Measurements from ENCODE around the gene CXCL11.

Gene CXCL11

DNA sequence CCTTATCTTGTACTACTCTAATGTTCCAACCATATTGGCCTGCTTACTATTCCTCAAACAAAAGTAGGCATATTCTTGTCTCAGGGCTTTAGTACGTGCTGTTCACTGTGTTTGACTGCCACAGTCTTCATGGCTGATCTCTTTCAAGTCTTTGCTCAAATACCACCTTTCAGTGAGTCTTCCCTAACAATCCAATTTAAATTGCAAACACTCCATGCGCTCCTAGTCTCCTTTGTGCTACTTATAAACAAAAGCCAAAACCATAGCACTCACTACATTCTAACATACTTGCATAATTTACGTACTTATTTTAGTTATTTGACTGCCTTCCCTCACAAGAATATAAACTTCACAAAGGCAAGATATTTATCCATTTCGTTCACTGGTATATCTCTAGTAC, 36.9 kb upstream of the CXCL11 start:
- no peak for TF ChIP-seq EZH2phosphoT487 (IDR thresholded peaks at IDR 0.05; ENCODE audit: borderline replicate concordance)
- TF ChIP-seq, protein P1, sequence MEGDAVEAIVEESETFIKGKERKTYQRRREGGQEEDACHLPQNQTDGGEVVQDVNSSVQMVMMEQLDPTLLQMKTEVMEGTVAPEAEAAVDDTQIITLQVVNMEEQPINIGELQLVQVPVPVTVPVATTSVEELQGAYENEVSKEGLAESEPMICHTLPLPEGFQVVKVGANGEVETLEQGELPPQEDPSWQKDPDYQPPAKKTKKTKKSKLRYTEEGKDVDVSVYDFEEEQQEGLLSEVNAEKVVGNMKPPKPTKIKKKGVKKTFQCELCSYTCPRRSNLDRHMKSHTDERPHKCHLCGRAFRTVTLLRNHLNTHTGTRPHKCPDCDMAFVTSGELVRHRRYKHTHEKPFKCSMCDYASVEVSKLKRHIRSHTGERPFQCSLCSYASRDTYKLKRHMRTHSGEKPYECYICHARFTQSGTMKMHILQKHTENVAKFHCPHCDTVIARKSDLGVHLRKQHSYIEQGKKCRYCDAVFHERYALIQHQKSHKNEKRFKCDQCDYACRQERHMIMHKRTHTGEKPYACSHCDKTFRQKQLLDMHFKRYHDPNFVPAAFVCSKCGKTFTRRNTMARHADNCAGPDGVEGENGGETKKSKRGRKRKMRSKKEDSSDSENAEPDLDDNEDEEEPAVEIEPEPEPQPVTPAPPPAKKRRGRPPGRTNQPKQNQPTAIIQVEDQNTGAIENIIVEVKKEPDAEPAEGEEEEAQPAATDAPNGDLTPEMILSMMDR (conservative IDR thresholded peaks at IDR 0.05; ENCODE audit: low read length): no peak
- no peaks in the 10 kb centered on the region for H3K79me2 ChIP-seq (ENCODE audit: insufficient read depth, low read length)
- no peaks in the 10 kb centered on the region for H3K9me2 ChIP-seq (replicated peaks; ENCODE audit: low read depth, low read length)
- no peak overlapping the region for H3K4me3 ChIP-seq (ENCODE audit: low read length, poor library complexity, severe bottlenecking)
- H4K20me1 ChIP-seq (ENCODE audit: insufficient read depth, low read length, poor library complexity, severe bottlenecking): no peaks in the 10 kb centered on the region
- H3K4me1 ChIP-seq (ENCODE audit: insufficient read depth, low read length, poor library complexity, severe bottlenecking): no peaks in the 10 kb centered on the region
- no peak overlapping the region for H3K9ac ChIP-seq (ENCODE audit: low read depth, low read length, poor library complexity, severe bottlenecking)
- no peak overlapping the region for H3K4me2 ChIP-seq (ENCODE audit: low read depth, low read length, poor library complexity, severe bottlenecking)
- H3K36me3 ChIP-seq (ENCODE audit: insufficient read depth, low read length): no peaks in the 10 kb centered on the region
- no peaks in the 10 kb centered on the region for H3K9me3 ChIP-seq (ENCODE audit: insufficient read depth, low read depth, low read length)
- no peaks in the 10 kb centered on the region for H3K27me3 ChIP-seq (ENCODE audit: insufficient read depth, low read length, poor library complexity, severe bottlenecking)
- H3F3A ChIP-seq (ENCODE audit: low read depth): no peaks in the 10 kb centered on the region
- no peak overlapping the region for H2AFZ ChIP-seq (ENCODE audit: low read length)

DNA sequence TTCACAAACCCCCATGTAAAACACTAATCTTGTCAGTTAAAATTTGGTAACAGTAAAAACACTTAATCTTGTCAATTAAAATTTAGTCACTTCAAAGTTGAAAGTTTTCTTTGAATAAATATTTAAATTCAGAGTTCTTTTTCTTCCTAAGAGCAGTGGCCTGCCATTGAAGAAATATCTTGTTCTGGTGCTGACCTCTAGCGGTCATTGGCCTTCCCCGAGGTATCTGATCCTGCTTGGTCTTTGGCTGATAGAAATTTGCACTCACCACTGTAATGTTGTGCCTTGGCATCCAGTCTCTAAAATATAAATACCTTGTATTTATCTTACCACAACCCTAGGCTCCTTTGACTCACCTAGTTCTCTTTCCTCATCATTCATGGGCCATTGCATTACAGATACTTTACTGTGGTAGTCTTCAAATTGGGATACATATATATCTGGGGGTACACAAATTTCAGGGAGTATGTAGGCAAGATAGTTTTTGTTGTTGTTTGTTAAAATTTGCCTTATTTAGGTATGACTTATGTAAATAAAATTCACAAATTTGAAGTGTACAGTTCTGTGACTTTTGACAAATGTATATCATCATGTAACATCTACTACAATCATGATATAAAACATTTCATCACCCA, 31.9 kb upstream of the CXCL11 start:
- no peaks in the 10 kb centered on the region for H3K36me3 ChIP-seq (ENCODE audit: insufficient read depth, low read length)
- H3K4me2 ChIP-seq (ENCODE audit: low read depth, low read length, poor library complexity, severe bottlenecking): no peak overlapping the region
- TF ChIP-seq EZH2phosphoT487 (IDR thresholded peaks at IDR 0.05; ENCODE audit: borderline replicate concordance): no peak
- TF ChIP-seq, protein P1 (conservative IDR thresholded peaks at IDR 0.05; ENCODE audit: low read length): peak; percentile 88
- H4K20me1 ChIP-seq (ENCODE audit: insufficient read depth, low read length, poor library complexity, severe bottlenecking): no peaks in the 10 kb centered on the region
- no peaks in the 10 kb centered on the region for H3F3A ChIP-seq (ENCODE audit: low read depth)
- H3K9ac ChIP-seq (ENCODE audit: low read depth, low read length, poor library complexity, severe bottlenecking): no peak overlapping the region
- no peaks in the 10 kb centered on the region for H3K9me3 ChIP-seq (ENCODE audit: insufficient read depth, low read depth, low read length)
- no peak overlapping the region for H2AFZ ChIP-seq (ENCODE audit: low read length)
- no peak overlapping the region for H3K4me3 ChIP-seq (ENCODE audit: low read length, poor library complexity, severe bottlenecking)
- H3K4me1 ChIP-seq (ENCODE audit: insufficient read depth, low read length, poor library complexity, severe bottlenecking): no peaks in the 10 kb centered on the region
- no peaks in the 10 kb centered on the region for H3K27me3 ChIP-seq (ENCODE audit: insufficient read depth, low read length, poor library complexity, severe bottlenecking)
- H3K9me2 ChIP-seq (replicated peaks; ENCODE audit: low read depth, low read length): no peaks in the 10 kb centered on the region
- no peaks in the 10 kb centered on the region for H3K79me2 ChIP-seq (ENCODE audit: insufficient read depth, low read length)

- Histone ChIP-seq H3K36me3 (ENCODE audit: insufficient read depth, low read length) (no peaks in the 10 kb centered on the region), H3K9me3 (ENCODE audit: insufficient read depth, low read depth, low read length) (no peaks in the 10 kb centered on the region), H3K79me2 (ENCODE audit: insufficient read depth, low read length) (no peaks in the 10 kb centered on the region), H3K4me3 (ENCODE audit: low read length, poor library complexity, severe bottlenecking) (no peak overlapping the region), H3K9me2 (replicated peaks; ENCODE audit: low read depth, low read length) (no peaks in the 10 kb centered on the region), H3F3A (ENCODE audit: low read depth) (no peaks in the 10 kb centered on the region), H3K27me3 (ENCODE audit: insufficient read depth, low read length, poor library complexity, severe bottlenecking) (no peaks in the 10 kb centered on the region), H2AFZ (ENCODE audit: low read length) (no peak overlapping the region), H3K9ac (ENCODE audit: low read depth, low read length, poor library complexity, severe bottlenecking) (no peak overlapping the region), H4K20me1 (ENCODE audit: insufficient read depth, low read length, poor library complexity, severe bottlenecking) (no peaks in the 10 kb centered on the region), H3K4me1 (ENCODE audit: insufficient read depth, low read length, poor library complexity, severe bottlenecking) (no peaks in the 10 kb centered on the region), H3K4me2 (ENCODE audit: low read depth, low read length, poor library complexity, severe bottlenecking) (no peak overlapping the region)
- no peak for TF ChIP-seq EZH2phosphoT487 (IDR thresholded peaks at IDR 0.05; ENCODE audit: borderline replicate concordance)
- TF ChIP-seq, protein P1 (conservative IDR thresholded peaks at IDR 0.05; ENCODE audit: low read length): no peak
These were observed 30.7 kb upstream of the CXCL11 start for GRCh38 chr4:76066546-76066945.

All from Loucy (cell line).